Activated CD4-positive, alpha-beta T cell treated with anti-CD3 and anti-CD28 coated beads, Interleukin-2, amount 10 ng/mL, durations not matched to agents 7 days and 5 days (primary cell): ENCODE measurements around the gene PRR13. TPM values are rescaled to one million over a fixed set of nuclear protein-coding genes. Genes with fewer than 3 reads are reported as not detected.
"Not testable (repeated sequence)": the region's sequence is repeated elsewhere in the genome, so short reads cannot be mapped to it uniquely, and the experiment has no call there.

Experiments
- CTCF ChIA-PET: fragments of 350-600 bp; sonication (Branson Sonifier 250); formaldehyde crosslinking; loops from one replicate; lab custom pipeline; 2021; ENCODE audit warnings: antibody characterized with exemption; lab: Charles Lee
- POLR2A ChIA-PET: fragments of 350-600 bp; sonication (Branson Sonifier 250); formaldehyde crosslinking; loops from one replicate; lab custom pipeline; 2021; ENCODE audit warnings: antibody characterized with exemption; lab: Charles Lee
- DNase-seq: peaks from one replicate; pipeline ENCODE4 v3.0.0-alpha.2; 2020
- H3K27ac Mint-ChIP-seq: one replicate; pipeline ENCODE4 v1.8.0; 2021; ENCODE audit warnings: mild to moderate bottlenecking, moderate library complexity, mixed read lengths
- H3K27me3 Mint-ChIP-seq: one replicate; pipeline ENCODE4 v1.8.0; 2021; ENCODE audit warnings: mixed read lengths
- H3K36me3 Mint-ChIP-seq: one replicate; pipeline ENCODE4 v1.8.0; 2021; ENCODE audit warnings: low read depth, mixed read lengths
- H3K4me1 Mint-ChIP-seq: one replicate; pipeline ENCODE4 v1.8.0; 2021; ENCODE audit warnings: mixed read lengths
- H3K4me3 Mint-ChIP-seq: one replicate; pipeline ENCODE4 v1.8.0; 2021; ENCODE audit warnings: mild to moderate bottlenecking, moderate library complexity, mixed read lengths
- H3K9me3 Mint-ChIP-seq: one replicate; pipeline ENCODE4 v1.8.0; 2021; ENCODE audit warnings: mixed read lengths
- total RNA-seq, 2 experiments: library from RNA; stranded (reverse); gene quantifications; one replicate each; pipeline ENCODE4 v1.2.3, GENCODE V29; 2021

The PRR13 gene
- total RNA-seq, 2 experiments from 2014 or later: 223 to 229 TPM

- DNase-seq: no peak
- Mint-ChIP-seq H3K4me3 (no peak overlapping the region), H3K9me3 (no peaks in the 10 kb centered on the region), H3K4me1 (peaks cover 15% of the 10 kb centered on the region), H3K27me3 (no peaks in the 10 kb centered on the region), H3K36me3 (peaks cover 59% of the 10 kb centered on the region), H3K27ac (no peak overlapping the region)
- POLR2A ChIA-PET: interaction anchor here (0.6 to 0.7 kb wide), 2 partner anchors 19 to 30 kb away, joined by 3 to 4 read pairs; no protein-coding TSS in a partner anchor
- CTCF ChIA-PET: interaction anchor here (0.6 to 1.2 kb wide), 2 partner anchors 21 to 294 kb away, joined by 3 to 4 read pairs; partner anchors contain the start of gene TARBP2
Measured at GRCh38 chr12:53479331-53479730, 37.8 kb downstream of the PRR13 start.

- POLR2A ChIA-PET: no interaction called here
- H3K27me3 Mint-ChIP-seq: no peaks in the 10 kb centered on the region
- DNase-seq: no peak
- H3K27ac Mint-ChIP-seq: no peak overlapping the region
- no peak overlapping the region for H3K4me3 Mint-ChIP-seq
- peaks cover 57% of the 10 kb centered on the region for H3K36me3 Mint-ChIP-seq
- CTCF ChIA-PET: interaction anchor here (0.8 to 2.0 kb wide), 7 partner anchors 8 to 26 kb away, joined by 3 to 11 read pairs (median 3); partner anchors contain the start of gene TARBP2
- H3K4me1 Mint-ChIP-seq: peaks cover 5% of the 10 kb centered on the region
- H3K9me3 Mint-ChIP-seq: no peaks in the 10 kb centered on the region
Measured at GRCh38 chr12:53480491-53481442, 39.2 kb downstream of the PRR13 start.

DNA sequence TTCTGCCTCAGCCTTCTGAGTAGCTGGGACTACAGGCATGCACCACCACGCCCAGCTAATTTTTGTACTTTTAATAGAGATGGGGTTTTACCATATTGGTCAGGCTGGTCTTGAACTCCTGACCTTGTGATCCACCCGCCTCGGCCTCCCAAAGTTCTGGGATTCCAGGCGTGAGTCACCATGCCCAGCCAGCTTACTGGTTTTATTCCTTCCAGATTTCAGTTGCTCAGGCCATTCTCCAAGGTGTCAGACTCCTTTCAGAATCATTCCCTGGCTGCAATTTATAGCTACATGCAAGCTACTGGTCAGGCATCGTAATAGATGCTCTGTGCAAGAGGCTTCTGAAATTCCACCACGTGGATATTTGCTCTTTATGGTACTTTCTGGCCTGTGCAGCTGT is 39.9 kb downstream of the PRR13 start:
- H3K36me3 Mint-ChIP-seq: peaks cover 52% of the 10 kb centered on the region
- not testable (repeated sequence) for H3K27ac Mint-ChIP-seq

DNA sequence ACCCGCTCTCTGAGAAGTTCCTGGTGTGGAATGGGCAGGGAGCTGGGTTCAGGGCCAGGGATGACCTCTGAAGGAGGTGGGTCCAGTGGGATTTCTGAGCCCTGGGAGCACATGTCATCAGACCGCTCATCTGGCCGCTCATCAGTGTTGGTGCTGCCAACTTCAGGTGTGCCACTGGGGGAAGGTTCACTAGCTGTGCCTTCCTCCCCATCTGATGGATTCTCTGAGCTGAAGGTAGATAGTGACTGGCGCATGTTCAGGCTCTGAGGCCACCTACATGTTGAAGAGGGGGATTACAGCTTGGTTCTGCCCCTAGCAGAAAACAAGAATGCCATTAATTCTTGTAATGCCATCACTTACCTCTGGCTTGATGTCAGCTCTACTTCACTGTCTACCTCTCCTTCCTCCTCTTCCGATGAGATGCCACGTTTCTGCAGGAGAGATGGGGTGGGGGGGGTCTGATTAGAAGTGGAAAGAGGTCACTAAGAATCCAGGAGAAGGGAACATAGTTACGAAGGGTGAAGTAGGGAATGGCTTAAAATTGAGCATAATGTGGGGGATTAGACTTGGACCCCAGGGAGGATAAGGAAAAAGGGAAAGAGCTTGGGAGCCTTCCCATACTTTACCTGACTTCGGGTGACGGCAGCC is 40.5 kb downstream of the PRR13 start:
- Mint-ChIP-seq H3K27ac (no peak overlapping the region), H3K4me1 (peaks cover 1% of the 10 kb centered on the region), H3K9me3 (no peaks in the 10 kb centered on the region), H3K4me3 (no peak overlapping the region), H3K36me3 (peaks cover 46% of the 10 kb centered on the region), H3K27me3 (no peaks in the 10 kb centered on the region)
- CTCF ChIA-PET: interaction anchor here (0.8 to 2.0 kb wide), 13 partner anchors 8 to 161 kb away, joined by 3 to 11 read pairs (median 3); partner anchors contain the start of genes AAAS, MAP3K12 and TARBP2
- DNase-seq: no peak
- POLR2A ChIA-PET: interaction anchor here (1.4 kb wide), 1 partner anchor 19 kb away, joined by 3 read pairs; the partner anchor contains the start of gene TARBP2

More for the DNA sequence above, 39.9 kb downstream of the PRR13 start:
- POLR2A ChIA-PET, DNase-seq, H3K9me3 Mint-ChIP-seq, H3K4me1 Mint-ChIP-seq, H3K4me3 Mint-ChIP-seq, H3K27me3 Mint-ChIP-seq: not testable (repeated sequence)
- CTCF ChIA-PET: interaction anchor here (0.8 to 2.0 kb wide), 11 partner anchors 8 to 160 kb away, joined by 3 to 11 read pairs (median 3); partner anchors contain the start of genes AAAS and TARBP2

GRCh38 chr12:53482626-53483168 is 41.2 kb downstream of the PRR13 start:
- H3K4me1 Mint-ChIP-seq: no peaks in the 10 kb centered on the region
- peaks cover 46% of the 10 kb centered on the region for H3K36me3 Mint-ChIP-seq
- no peaks in the 10 kb centered on the region for H3K27me3 Mint-ChIP-seq
- no peak overlapping the region for H3K27ac Mint-ChIP-seq
- ChIA-PET CTCF (interaction anchor here (1.2 to 2.0 kb wide), 9 partner anchors 7 to 161 kb away, joined by 3 to 11 read pairs (median 4); partner anchors contain the start of genes AAAS, MAP3K12 and TARBP2), POLR2A (interaction anchor here (1.4 kb wide), 1 partner anchor 18 kb away, joined by 3 read pairs; the partner anchor contains the start of gene TARBP2)
- no peaks in the 10 kb centered on the region for H3K9me3 Mint-ChIP-seq
- no peak for DNase-seq
- no peak overlapping the region for H3K4me3 Mint-ChIP-seq

GRCh38 chr12:53483225-53483978 is 41.9 kb downstream of the PRR13 start:
- peak overlapping the region; percentile 60 for H3K27ac Mint-ChIP-seq
- H3K4me3 Mint-ChIP-seq: no peak overlapping the region
- no peak for DNase-seq
- H3K4me1 Mint-ChIP-seq: no peaks in the 10 kb centered on the region
- ChIA-PET POLR2A (interaction anchor here (1.4 kb wide), 1 partner anchor 18 kb away, joined by 3 read pairs; the partner anchor contains the start of gene TARBP2), CTCF (interaction anchor here (1.5 to 1.6 kb wide), 2 partner anchors 16 to 39 kb away, joined by 3 to 4 read pairs; partner anchors contain the start of gene MAP3K12)
- H3K36me3 Mint-ChIP-seq: peaks cover 45% of the 10 kb centered on the region
- H3K9me3 Mint-ChIP-seq: no peaks in the 10 kb centered on the region
- H3K27me3 Mint-ChIP-seq: no peaks in the 10 kb centered on the region

DNA sequence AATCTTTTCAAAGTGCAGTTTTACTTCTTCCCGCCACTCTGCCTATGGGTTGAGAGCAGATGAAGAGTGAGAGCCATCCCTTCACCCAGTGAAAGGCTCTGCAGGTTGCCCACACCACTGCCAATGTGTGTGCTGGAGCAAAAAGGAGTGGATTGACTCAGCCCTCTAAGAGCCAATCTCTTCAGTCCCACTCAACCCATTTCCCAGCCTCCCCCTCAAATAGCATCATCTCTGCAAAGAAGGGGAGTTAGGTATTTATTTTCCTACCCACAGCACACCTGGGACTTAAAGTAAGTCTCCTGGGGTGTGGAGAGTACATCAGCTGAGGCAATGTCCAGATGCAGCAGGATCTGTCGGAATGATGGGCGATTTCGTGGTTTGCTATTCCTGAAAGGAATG is 42.4 kb downstream of the PRR13 start:
- DNase-seq: no peak
- Mint-ChIP-seq H3K9me3 (no peaks in the 10 kb centered on the region), H3K36me3 (peaks cover 44% of the 10 kb centered on the region), H3K27me3 (no peaks in the 10 kb centered on the region), H3K4me3 (no peak overlapping the region), H3K27ac (no peak overlapping the region), H3K4me1 (no peaks in the 10 kb centered on the region)
- ChIA-PET CTCF (interaction anchor here (1.6 kb wide), 1 partner anchor 16 kb away, joined by 4 read pairs; the partner anchor contains the start of gene MAP3K12), POLR2A (no interaction called here)

GRCh38 chr12:53484686-53485575 is 43.4 kb downstream of the PRR13 start:
- DNase-seq: no peak
- ChIA-PET CTCF (no interaction called here), POLR2A (no interaction called here)
- no peaks in the 10 kb centered on the region for H3K27me3 Mint-ChIP-seq
- no peak overlapping the region for H3K4me3 Mint-ChIP-seq
- no peaks in the 10 kb centered on the region for H3K9me3 Mint-ChIP-seq
- peak overlapping the region; percentile 11 for H3K27ac Mint-ChIP-seq
- no peaks in the 10 kb centered on the region for H3K4me1 Mint-ChIP-seq
- H3K36me3 Mint-ChIP-seq: peaks cover 35% of the 10 kb centered on the region

DNA sequence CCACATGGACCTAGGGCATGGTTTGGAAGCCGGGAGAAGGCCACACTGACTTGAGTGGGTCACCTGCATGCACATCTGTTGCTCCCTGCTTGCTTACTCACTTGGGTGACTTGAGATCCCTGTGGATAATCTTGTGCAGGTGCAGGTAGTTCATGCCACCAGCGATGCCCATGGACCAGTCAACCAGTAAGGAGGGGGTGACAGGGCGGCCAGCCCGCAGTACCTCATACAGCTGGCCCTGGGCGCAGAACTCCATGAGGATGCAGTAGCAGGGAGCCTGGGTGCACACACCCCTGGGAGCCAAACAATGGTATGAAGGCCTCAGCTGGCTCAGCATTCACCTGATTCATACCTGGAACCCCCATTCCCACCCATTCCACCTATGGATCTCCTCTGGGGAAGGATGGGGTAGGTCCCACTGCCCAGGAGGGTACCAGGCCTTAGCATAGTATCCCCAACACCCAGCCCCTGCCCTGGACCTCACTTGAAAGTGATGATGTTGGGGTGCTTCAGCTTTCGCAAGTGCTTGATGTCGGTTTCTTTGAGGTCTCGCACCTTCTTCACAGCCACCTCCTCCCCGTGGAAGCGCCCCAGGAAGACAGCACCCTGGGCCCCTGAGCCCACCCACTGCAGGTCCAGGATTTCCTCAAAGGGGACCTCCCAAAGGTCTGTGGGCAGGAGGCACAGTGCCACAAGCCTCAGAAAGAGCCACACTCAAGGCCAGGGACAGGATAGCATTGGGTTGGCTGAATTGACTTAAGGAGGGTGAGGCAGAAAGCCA is 44.6 kb downstream of the PRR13 start:
- Mint-ChIP-seq H3K4me1 (no peaks in the 10 kb centered on the region), H3K27me3 (no peaks in the 10 kb centered on the region), H3K9me3 (no peaks in the 10 kb centered on the region), H3K36me3 (peaks cover 31% of the 10 kb centered on the region), H3K4me3 (no peak overlapping the region), H3K27ac (no peak overlapping the region)
- ChIA-PET POLR2A (no interaction called here), CTCF (interaction anchor here (1.7 kb wide), 1 partner anchor 11 kb away, joined by 5 read pairs; no protein-coding TSS in a partner anchor)
- no peak for DNase-seq

- CTCF ChIA-PET: interaction anchor here (1.7 kb wide), 1 partner anchor 12 kb away, joined by 5 read pairs; no protein-coding TSS in a partner anchor
- H3K4me3 Mint-ChIP-seq: no peak overlapping the region
- H3K36me3 Mint-ChIP-seq: peaks cover 25% of the 10 kb centered on the region
- POLR2A ChIA-PET: no interaction called here
- no peaks in the 10 kb centered on the region for H3K27me3 Mint-ChIP-seq
- no peaks in the 10 kb centered on the region for H3K9me3 Mint-ChIP-seq
- no peak overlapping the region for H3K27ac Mint-ChIP-seq
- no peak for DNase-seq
- no peaks in the 10 kb centered on the region for H3K4me1 Mint-ChIP-seq
Measured at GRCh38 chr12:53486736-53487487, 45.4 kb downstream of the PRR13 start.
